ENCODE results near the gene BEND5. TPM values are rescaled to one million over a fixed set of nuclear protein-coding genes. Genes with fewer than 3 reads are reported as not detected.

Gene BEND5
- total and polyA plus RNA-seq, 2 donors, result 21.8 to 50.2 TPM

GRCh38 chr1:48775831-48776392 lies 779 bp downstream of the BEND5 start:
- peak overlapping the region; percentile 68 to 92 for H3K4me3 ChIP-seq (ENCODE audit: low read length in 2 of 2)
- H3K9me3 ChIP-seq (ENCODE audit: control insufficient read depth in 2 of 2, insufficient read depth in 1 of 2, low read length in 1 of 2), result no peaks in the 10 kb centered on the region
- no peaks in the 10 kb centered on the region for H3K36me3 ChIP-seq (ENCODE audit: control insufficient read depth in 2 of 2, insufficient read depth in 2 of 2, low read length in 1 of 2)
- H3K27ac ChIP-seq (ENCODE audit: low read depth in 1 of 2, low read length in 1 of 2), result peak overlapping the region; percentile 3 to 86
- H3K4me1 ChIP-seq (ENCODE audit: control insufficient read depth in 2 of 2, insufficient read depth in 2 of 2, low read length in 2 of 2), result peaks cover 17 to 22% of the 10 kb centered on the region in 2 donors
- H3K27me3 ChIP-seq (ENCODE audit: control insufficient read depth in 2 of 2, insufficient read depth in 1 of 2, low read length in 1 of 2), result no peaks in the 10 kb centered on the region
- WGBS, result 2% methylated on average over 7 of the region's 7 CpGs
- DNase-seq (ENCODE audit: low read depth in 6 of 9, low spot score in 9 of 9), result peak in 4 of 9 donors; percentile 11 to 42 (median 21)

- 92% methylated on average over 1 of the region's 1 CpG for WGBS
- Histone ChIP-seq H3K36me3 (ENCODE audit: control insufficient read depth in 2 of 2, insufficient read depth in 2 of 2, low read length in 1 of 2) (peaks cover 0 to 4% of the 10 kb centered on the region in 2 donors), H3K9me3 (ENCODE audit: control insufficient read depth in 2 of 2, insufficient read depth in 1 of 2, low read length in 1 of 2) (no peaks in the 10 kb centered on the region), H3K27ac (ENCODE audit: low read depth in 1 of 2, low read length in 1 of 2) (no peak overlapping the region), H3K4me3 (ENCODE audit: low read length in 2 of 2) (no peak overlapping the region), H3K27me3 (ENCODE audit: control insufficient read depth in 2 of 2, insufficient read depth in 1 of 2, low read length in 1 of 2) (no peaks in the 10 kb centered on the region), H3K4me1 (ENCODE audit: control insufficient read depth in 2 of 2, insufficient read depth in 2 of 2, low read length in 2 of 2) (peaks cover 17 to 22% of the 10 kb centered on the region in 2 donors)
- no peak for DNase-seq (ENCODE audit: low read depth in 6 of 9, low spot score in 9 of 9)
Measured at GRCh38 chr1:48773133-48773532, 3.6 kb downstream of the BEND5 start.

GRCh38 chr1:48772211-48772610 lies 4.5 kb downstream of the BEND5 start:
- Histone ChIP-seq H3K4me3 (ENCODE audit: low read length in 2 of 2) (no peak overlapping the region), H3K9me3 (ENCODE audit: control insufficient read depth in 2 of 2, insufficient read depth in 1 of 2, low read length in 1 of 2) (no peaks in the 10 kb centered on the region), H3K27me3 (ENCODE audit: control insufficient read depth in 2 of 2, insufficient read depth in 1 of 2, low read length in 1 of 2) (no peaks in the 10 kb centered on the region), H3K27ac (ENCODE audit: low read depth in 1 of 2, low read length in 1 of 2) (no peak overlapping the region), H3K4me1 (ENCODE audit: control insufficient read depth in 2 of 2, insufficient read depth in 2 of 2, low read length in 2 of 2) (peaks cover 9 to 17% of the 10 kb centered on the region in 2 donors), H3K36me3 (ENCODE audit: control insufficient read depth in 2 of 2, insufficient read depth in 2 of 2, low read length in 1 of 2) (peaks cover 0 to 6% of the 10 kb centered on the region in 2 donors)
- no peak for DNase-seq (ENCODE audit: low read depth in 6 of 9, low spot score in 9 of 9)
- 96% methylated on average over 2 of the region's 2 CpGs for WGBS

- Histone ChIP-seq H3K4me1 (ENCODE audit: control insufficient read depth in 2 of 2, insufficient read depth in 2 of 2, low read length in 2 of 2) (peaks cover 9 to 17% of the 10 kb centered on the region in 2 donors), H3K4me3 (ENCODE audit: low read length in 2 of 2) (no peak overlapping the region), H3K36me3 (ENCODE audit: control insufficient read depth in 2 of 2, insufficient read depth in 2 of 2, low read length in 1 of 2) (peaks cover 0 to 8% of the 10 kb centered on the region in 2 donors), H3K27ac (ENCODE audit: low read depth in 1 of 2, low read length in 1 of 2) (no peak overlapping the region), H3K9me3 (ENCODE audit: control insufficient read depth in 2 of 2, insufficient read depth in 1 of 2, low read length in 1 of 2) (no peaks in the 10 kb centered on the region), H3K27me3 (ENCODE audit: control insufficient read depth in 2 of 2, insufficient read depth in 1 of 2, low read length in 1 of 2) (no peaks in the 10 kb centered on the region)
- 91% methylated on average over 2 of the region's 2 CpGs for WGBS
- DNase-seq (ENCODE audit: low read depth in 6 of 9, low spot score in 9 of 9), result no peak
Measured at GRCh38 chr1:48771561-48771960, 5.1 kb downstream of the BEND5 start.

- H3K4me1 ChIP-seq (ENCODE audit: control insufficient read depth in 2 of 2, insufficient read depth in 2 of 2, low read length in 2 of 2), result peaks cover 0 to 4% of the 10 kb centered on the region in 2 donors
- peaks cover 4 to 8% of the 10 kb centered on the region in 2 donors for H3K36me3 ChIP-seq (ENCODE audit: control insufficient read depth in 2 of 2, insufficient read depth in 2 of 2, low read length in 1 of 2)
- no peak for DNase-seq (ENCODE audit: low read depth in 6 of 9, low spot score in 9 of 9)
- no peaks in the 10 kb centered on the region for H3K9me3 ChIP-seq (ENCODE audit: control insufficient read depth in 2 of 2, insufficient read depth in 1 of 2, low read length in 1 of 2)
- no peaks in the 10 kb centered on the region for H3K27me3 ChIP-seq (ENCODE audit: control insufficient read depth in 2 of 2, insufficient read depth in 1 of 2, low read length in 1 of 2)
- no peak overlapping the region for H3K4me3 ChIP-seq (ENCODE audit: low read length in 2 of 2)
- no peak overlapping the region for H3K27ac ChIP-seq (ENCODE audit: low read depth in 1 of 2, low read length in 1 of 2)
Measured at GRCh38 chr1:48767975-48768510, 8.6 kb downstream of the BEND5 start.

- no peaks in the 10 kb centered on the region for H3K9me3 ChIP-seq (ENCODE audit: control insufficient read depth in 2 of 2, insufficient read depth in 1 of 2, low read length in 1 of 2)
- H3K36me3 ChIP-seq (ENCODE audit: control insufficient read depth in 2 of 2, insufficient read depth in 2 of 2, low read length in 1 of 2), result peaks cover 6 to 10% of the 10 kb centered on the region in 2 donors
- 100% methylated on average over 1 of the region's 1 CpG for WGBS
- no peaks in the 10 kb centered on the region for H3K4me1 ChIP-seq (ENCODE audit: control insufficient read depth in 2 of 2, insufficient read depth in 2 of 2, low read length in 2 of 2)
- H3K27ac ChIP-seq (ENCODE audit: low read depth in 1 of 2, low read length in 1 of 2), result no peak overlapping the region
- no peaks in the 10 kb centered on the region for H3K27me3 ChIP-seq (ENCODE audit: control insufficient read depth in 2 of 2, insufficient read depth in 1 of 2, low read length in 1 of 2)
- H3K4me3 ChIP-seq (ENCODE audit: low read length in 2 of 2), result no peak overlapping the region
- no peak for DNase-seq (ENCODE audit: low read depth in 6 of 9, low spot score in 9 of 9)
Measured at GRCh38 chr1:48765335-48765734, 11.4 kb downstream of the BEND5 start.

GRCh38 chr1:48761986-48762385 lies 14.7 kb downstream of the BEND5 start:
- Histone ChIP-seq H3K4me1 (ENCODE audit: control insufficient read depth in 2 of 2, insufficient read depth in 2 of 2, low read length in 2 of 2) (no peaks in the 10 kb centered on the region), H3K36me3 (ENCODE audit: control insufficient read depth in 2 of 2, insufficient read depth in 2 of 2, low read length in 1 of 2) (peaks cover 26 to 27% of the 10 kb centered on the region in 2 donors), H3K27me3 (ENCODE audit: control insufficient read depth in 2 of 2, insufficient read depth in 1 of 2, low read length in 1 of 2) (no peaks in the 10 kb centered on the region), H3K9me3 (ENCODE audit: control insufficient read depth in 2 of 2, insufficient read depth in 1 of 2, low read length in 1 of 2) (no peaks in the 10 kb centered on the region), H3K4me3 (ENCODE audit: low read length in 2 of 2) (no peak overlapping the region), H3K27ac (ENCODE audit: low read depth in 1 of 2, low read length in 1 of 2) (no peak overlapping the region)
- no peak for DNase-seq (ENCODE audit: low read depth in 6 of 9, low spot score in 9 of 9)
- 86% methylated on average over 7 of the region's 7 CpGs for WGBS

- no peaks in the 10 kb centered on the region for H3K27me3 ChIP-seq (ENCODE audit: control insufficient read depth in 2 of 2, insufficient read depth in 1 of 2, low read length in 1 of 2)
- no peaks in the 10 kb centered on the region for H3K4me1 ChIP-seq (ENCODE audit: control insufficient read depth in 2 of 2, insufficient read depth in 2 of 2, low read length in 2 of 2)
- H3K27ac ChIP-seq (ENCODE audit: low read depth in 1 of 2, low read length in 1 of 2), result no peak overlapping the region
- H3K9me3 ChIP-seq (ENCODE audit: control insufficient read depth in 2 of 2, insufficient read depth in 1 of 2, low read length in 1 of 2), result no peaks in the 10 kb centered on the region
- H3K36me3 ChIP-seq (ENCODE audit: control insufficient read depth in 2 of 2, insufficient read depth in 2 of 2, low read length in 1 of 2), result peaks cover 28 to 33% of the 10 kb centered on the region in 2 donors
- DNase-seq (ENCODE audit: low read depth in 6 of 9, low spot score in 9 of 9), result no peak
- H3K4me3 ChIP-seq (ENCODE audit: low read length in 2 of 2), result no peak overlapping the region
Measured at GRCh38 chr1:48761411-48761810, 15.3 kb downstream of the BEND5 start.

GRCh38 chr1:48760857-48761256 lies 15.8 kb downstream of the BEND5 start:
- WGBS, result 95% methylated on average over 7 of the region's 7 CpGs
- no peaks in the 10 kb centered on the region for H3K9me3 ChIP-seq (ENCODE audit: control insufficient read depth in 2 of 2, insufficient read depth in 1 of 2, low read length in 1 of 2)
- H3K4me3 ChIP-seq (ENCODE audit: low read length in 2 of 2), result no peak overlapping the region
- H3K27me3 ChIP-seq (ENCODE audit: control insufficient read depth in 2 of 2, insufficient read depth in 1 of 2, low read length in 1 of 2), result no peaks in the 10 kb centered on the region
- H3K27ac ChIP-seq (ENCODE audit: low read depth in 1 of 2, low read length in 1 of 2), result no peak overlapping the region
- no peak for DNase-seq (ENCODE audit: low read depth in 6 of 9, low spot score in 9 of 9)
- H3K4me1 ChIP-seq (ENCODE audit: control insufficient read depth in 2 of 2, insufficient read depth in 2 of 2, low read length in 2 of 2), result no peaks in the 10 kb centered on the region
- H3K36me3 ChIP-seq (ENCODE audit: control insufficient read depth in 2 of 2, insufficient read depth in 2 of 2, low read length in 1 of 2), result peaks cover 25 to 37% of the 10 kb centered on the region in 2 donors
